GM19468 (cell line): ENCODE results near the gene PIGQ.

Source experiments
- ATAC-seq: cut with Tn5 transposase; IDR thresholded peaks from one replicate; pipeline ENCODE4 v1.9.1; 2021; ENCODE audit warnings: mild to moderate bottlenecking, moderate library complexity, moderate number of reproducible peaks; ENCODE audit not compliant: unreplicated experiment; ENCODE audit errors: extremely low read depth

Gene PIGQ

DNA sequence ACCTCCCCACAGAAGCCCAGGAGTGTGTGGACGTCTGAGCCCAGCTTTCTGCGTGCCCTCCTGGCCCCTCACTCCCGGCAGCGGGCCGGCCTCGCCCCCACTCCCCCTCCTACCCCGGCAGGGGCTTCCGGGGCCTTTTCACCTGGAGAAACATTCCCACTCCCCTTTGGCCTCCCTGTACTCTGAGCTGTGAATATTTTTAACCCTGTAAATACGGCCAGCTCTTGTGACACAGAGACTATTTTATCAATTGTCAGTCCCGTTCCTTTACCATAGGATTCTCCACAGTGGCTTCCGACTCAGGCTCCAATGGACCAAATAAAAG is 15.5 kb upstream of the PIGQ start:
- ATAC-seq, result no peak

DNA sequence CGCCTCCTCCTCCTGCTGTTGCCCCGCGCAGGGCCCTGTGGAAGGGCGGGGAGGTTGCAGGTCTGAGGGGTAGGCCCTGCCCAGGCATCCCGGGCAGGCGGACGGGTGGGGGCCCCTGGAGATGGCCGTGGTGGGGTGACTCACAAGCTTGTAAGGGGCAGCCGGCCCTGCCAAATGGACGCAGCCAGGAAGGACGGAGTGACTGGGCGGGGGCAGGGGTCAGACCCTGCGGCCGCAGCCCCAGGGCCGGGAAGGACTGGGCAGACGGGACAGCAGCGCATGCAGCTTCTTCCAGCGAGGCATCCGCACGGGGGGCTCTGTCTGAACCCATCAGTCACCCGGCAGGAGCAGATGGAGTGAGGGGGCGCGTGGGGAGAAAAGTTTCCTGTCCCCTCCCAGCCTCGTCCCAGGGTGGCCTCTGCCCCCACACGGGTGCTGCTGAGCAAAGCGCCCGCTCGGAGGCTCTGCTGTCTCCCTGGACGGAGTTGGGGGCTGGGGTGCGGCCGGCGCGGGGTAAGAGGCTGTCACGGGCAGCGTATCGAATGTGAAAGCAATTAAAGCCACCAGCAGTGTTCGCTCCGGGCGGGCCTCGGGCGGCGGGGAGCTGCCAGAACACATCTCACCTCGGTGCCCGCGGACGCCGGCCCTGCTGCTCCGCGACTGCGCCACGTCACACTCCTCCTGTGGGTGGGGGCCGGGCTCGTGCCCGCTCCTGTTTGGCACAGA is 15.0 kb upstream of the PIGQ start:
- no peak for ATAC-seq

DNA sequence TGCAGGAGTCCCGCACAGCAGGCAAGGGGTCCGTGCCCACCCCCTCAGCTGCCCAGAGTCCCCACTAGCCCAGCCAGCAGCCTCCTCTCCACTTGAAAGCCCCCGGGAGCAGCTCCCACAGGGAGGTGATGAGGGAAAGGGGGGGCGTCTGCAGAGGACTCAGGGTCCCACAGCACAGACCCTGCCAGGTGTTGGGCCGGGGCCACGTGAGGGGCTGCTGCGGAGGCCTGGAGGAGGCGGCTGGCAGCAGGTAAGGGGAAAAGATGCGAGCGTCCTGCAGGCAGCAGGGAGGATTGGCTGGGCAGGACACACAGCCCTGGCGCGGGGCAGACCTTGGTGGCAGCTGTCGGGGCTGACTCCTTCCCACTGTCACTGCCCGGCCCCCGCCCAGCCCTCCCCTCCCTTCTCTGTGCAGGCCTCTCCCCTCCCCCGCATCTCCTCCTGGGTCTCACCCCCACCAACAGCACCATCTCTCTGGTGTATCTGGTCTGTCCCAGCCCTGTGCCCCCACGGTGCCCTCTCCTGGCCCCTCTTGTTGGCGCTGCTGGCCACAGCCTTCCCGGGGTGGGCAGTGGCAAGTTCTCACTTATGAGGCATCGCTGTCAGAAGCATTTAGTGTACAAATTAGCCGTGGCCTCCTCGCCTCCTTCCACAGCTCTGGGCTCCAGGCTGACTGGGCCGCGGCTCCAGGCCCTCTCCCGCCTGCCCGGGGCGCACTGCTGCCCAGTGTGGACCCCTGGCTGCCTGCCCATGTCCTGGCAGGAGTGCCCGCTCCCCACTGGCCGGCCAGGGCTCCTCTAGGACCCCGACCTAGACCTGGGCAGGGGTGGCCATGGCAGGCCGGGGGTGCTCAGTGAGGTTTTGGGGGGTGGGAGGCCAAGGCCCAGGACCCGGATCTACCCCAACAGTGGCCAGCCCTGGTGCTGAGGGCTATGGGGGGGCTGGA is 14.0 kb upstream of the PIGQ start:
- no peak for ATAC-seq

DNA sequence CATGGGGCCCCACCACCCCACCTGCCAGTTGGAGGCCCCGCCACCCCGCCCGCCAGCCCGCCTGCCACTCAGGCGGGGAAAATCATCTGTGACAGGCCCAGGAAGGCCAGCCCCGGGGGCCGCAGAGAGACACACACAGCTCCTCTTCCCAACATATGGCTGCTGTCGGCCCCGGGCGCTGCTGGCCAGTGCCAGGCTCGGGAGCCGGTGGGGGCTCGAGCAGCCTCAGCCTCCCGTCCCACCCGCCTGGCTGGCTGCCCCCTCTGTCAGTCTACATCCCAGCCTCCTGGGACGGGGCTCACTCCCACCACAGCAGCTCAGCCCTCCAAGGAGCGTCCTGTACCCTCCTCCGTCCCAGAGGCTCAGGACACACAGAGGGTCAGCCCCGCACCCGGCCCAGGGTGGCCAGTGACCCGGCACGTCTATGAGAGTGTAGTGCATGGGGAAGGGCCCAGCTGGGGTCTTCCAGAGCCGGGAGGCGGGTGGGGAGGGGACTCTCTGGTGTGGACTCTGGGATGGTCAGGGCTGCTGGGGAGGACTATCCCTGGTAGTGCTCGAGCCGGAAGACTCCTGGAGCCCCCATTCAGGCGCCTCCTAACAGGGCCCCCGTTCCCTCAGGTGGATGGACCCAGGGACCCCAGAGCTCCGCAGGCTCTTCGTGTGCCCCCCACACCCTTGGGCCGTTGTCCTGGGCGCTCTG is 13.1 kb upstream of the PIGQ start:
- no peak for ATAC-seq

DNA sequence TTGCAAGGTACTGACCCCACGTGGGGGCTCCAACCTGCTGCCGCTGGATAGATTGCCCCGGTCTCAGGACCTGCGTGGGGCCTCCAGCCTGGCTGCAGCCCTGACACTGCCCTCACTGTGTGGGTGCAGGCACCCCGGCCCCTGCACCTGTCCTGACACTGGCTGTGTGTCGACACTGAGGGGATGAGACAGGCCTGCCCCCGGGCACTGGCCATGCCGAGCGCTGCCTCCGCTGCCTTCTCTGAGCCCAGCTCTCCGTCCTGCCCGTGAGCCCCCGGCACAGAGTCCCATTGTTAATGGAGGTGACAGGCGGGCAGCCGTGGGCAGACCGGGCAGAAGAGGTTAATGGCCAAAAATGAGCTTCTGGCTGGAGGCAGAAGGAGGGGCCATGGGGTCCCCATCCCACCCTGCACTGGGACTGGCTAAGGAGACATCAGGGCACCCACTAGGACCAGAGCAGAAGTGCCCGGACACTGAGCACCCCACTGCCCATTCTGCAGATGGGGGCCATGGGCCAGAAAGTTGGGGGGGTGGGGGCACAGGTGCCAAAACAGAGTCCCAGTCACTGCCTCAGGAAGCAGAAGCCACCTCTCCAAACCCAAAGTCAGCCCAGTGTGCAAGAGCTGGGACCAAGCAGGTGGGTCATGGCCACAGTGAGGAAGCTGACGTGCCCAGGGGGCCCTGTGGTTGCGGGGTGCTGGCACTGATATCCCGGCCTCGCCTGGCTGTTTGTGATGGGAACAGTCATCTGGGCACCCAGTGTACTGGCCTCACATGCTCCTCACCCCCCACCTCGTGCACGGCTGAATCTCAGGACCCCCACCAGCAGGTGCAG is 12.1 kb upstream of the PIGQ start:
- ATAC-seq, result no peak

DNA sequence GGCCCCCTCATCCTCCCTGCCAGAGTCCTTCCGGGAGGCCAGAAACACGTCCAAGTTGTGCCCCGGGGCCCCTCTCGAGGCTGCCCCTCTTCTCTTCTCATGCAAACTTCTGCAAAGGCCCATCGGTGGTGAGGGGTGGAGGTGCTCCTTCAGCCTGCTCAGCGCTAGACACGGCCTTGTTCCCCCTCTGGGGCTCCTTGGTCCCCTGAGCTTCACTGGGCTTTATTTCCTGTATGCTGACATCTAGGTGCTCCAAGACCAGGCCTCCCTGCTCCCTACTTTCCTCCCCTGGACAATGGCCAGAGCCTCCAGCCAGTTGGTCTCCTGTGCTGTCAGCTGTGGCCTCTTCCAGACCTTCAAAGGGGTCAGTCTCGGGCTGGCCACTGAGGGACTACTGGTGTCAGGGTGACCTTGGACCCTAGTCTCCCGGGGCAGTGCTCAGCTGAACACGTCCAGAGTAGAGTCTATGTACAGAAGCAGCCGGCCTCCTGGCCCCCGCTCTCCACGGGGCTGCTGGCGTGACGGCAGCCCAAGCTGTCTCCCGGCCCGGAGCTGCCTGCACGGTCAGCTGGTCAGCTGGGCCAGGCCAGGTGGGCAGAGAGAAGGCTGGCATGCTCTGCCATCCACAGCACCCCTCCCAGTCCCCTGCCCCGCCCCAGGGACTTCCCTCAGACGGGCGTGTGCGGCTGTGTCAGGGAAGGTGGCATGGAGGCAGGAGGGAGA is 11.3 kb upstream of the PIGQ start:
- ATAC-seq, result no peak

DNA sequence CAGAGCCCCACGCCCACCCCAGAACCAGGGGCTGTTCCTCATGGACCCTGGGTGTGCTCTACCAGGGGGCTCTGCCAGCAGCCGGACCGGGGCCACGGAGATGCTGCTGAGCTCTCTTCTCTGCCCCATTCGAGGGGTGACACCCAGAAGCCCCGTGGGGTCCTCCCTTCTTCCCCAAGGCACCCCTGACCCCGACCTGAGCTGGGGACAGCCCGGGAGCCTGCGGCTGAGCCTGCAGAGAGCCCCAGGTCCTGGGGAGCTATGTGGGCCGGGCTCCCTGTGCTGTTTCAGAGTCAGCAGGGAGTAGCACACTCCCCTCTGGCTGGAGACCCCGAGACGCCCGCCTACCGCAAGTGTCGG is 10.8 kb upstream of the PIGQ start:
- no peak for ATAC-seq

DNA sequence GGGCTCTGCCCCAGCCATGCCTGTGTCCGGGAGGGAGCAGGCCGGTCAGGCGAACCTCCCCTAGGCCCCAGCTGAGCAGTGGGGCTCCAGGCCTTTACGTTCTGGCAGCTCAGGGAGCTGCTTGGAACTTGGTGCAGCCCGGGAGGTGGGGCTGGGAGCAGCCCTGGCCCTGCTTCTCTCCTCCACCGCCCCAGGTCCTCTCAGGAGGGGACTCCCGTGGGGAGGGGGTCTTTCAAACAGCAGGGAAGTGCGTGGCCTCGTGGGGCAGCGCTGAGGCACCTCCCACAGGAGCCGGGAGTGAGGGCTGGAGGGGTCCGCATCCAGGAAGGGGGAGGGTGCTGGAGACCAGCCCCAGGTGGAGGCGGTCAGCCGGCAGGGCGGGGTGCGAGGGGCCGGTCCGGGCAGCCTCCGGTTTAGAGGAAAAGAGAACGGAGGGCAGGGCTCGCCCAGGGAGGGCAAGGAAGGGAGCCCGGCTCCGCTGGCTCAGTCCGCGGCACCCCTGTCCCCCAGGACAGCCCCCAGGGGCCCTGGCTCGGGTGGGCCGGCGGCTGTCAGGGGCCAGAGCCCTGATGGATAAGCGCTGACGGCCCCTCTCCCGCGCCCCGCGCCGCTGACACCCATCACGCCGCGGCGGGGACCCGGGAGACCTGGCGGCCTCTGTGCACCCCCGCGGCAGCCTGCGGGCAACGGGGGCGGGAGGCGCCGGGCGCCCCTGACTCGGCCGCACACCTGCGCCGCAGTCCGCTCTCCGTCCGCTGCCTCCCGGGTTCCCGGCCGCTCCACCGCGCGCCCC is 10.2 kb upstream of the PIGQ start:
- no peak for ATAC-seq

DNA sequence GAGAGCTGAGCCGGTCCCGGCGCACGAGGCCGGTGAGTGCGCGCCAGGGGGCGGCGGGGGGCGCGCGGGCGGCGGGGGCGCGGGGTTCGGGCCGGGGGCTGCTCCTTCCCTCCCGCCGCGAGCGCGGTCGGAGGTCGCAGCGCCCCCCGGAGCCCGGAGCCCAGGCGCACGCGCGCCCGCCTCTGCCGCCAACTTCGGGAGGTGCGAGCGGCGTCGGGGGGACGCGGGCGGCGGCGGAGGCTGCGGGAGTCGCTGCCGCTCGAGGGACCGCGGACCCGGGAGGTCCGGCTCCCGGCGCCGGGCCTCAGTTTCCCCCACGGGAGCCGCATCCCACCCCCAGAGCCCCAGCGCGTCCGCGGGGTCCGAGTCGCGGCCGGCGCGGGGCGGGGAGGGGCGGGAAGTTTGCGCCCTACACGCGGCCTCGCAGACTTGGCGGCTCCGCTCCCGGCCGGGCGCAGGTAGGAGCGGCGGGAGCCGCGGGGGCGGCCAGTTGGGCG is 9.5 kb upstream of the PIGQ start, which contains the start of gene PRR35:
PRR35 (plus strand) TSS at position 191 of the 497 bp plus-strand sequence. CDS start 2,901 bp downstream, outside the sequence.
- ATAC-seq, result no peak

DNA sequence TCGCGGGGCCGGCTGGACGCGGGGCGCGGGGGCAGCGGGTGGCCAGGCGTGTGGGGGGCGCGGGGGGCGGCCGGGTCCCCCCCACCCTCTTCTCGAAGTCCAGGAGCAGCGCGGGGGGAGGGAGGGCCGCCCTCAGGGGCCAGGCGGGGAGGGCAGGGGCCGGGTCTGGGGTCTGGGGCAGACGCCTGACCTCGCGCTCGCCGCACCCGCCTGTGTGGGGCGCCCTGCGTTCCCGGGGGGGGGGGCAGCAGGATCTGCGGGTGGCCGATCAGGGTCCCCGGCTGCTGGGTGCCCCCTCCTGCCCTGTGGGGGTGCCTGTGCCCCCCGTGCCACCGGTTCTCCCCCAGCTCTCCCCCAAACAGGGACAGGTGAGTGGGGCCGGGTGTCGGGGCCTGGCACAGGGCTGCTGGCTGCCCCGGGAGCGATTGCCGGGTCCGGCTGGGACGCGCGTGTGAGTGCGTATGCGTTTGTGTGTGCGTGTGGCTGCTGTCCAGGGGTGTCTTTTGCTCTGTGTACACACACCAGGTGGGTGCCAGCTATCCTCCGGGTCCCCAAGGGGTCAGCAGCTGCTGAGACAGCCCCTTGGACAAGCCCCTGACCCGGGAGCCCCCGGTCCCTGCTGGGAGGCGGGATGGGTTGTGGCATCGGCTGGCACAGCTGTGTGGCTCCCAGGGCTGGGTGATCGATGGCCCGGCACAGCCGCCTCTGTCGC is 8.9 kb upstream of the PIGQ start:
- ATAC-seq, result no peak

DNA sequence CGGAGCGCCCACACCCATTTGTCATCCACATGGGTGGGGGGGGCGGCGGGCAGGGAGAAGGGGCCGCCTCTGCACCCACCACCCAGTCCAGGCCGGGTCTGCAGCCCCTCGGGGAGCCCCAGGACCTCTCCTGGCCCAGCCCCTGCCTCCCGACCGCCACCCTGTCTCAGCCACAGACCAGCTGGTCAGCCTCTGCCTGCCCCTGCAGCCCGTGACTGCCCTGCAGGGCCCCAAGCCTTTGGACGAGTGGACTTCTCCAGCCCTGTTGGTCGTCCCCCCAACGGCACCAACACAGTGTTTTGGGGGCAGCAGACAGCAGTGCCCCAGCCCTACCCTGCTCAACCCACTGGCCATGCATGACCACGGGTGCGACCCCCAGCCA is 8.4 kb upstream of the PIGQ start:
- no peak for ATAC-seq

DNA sequence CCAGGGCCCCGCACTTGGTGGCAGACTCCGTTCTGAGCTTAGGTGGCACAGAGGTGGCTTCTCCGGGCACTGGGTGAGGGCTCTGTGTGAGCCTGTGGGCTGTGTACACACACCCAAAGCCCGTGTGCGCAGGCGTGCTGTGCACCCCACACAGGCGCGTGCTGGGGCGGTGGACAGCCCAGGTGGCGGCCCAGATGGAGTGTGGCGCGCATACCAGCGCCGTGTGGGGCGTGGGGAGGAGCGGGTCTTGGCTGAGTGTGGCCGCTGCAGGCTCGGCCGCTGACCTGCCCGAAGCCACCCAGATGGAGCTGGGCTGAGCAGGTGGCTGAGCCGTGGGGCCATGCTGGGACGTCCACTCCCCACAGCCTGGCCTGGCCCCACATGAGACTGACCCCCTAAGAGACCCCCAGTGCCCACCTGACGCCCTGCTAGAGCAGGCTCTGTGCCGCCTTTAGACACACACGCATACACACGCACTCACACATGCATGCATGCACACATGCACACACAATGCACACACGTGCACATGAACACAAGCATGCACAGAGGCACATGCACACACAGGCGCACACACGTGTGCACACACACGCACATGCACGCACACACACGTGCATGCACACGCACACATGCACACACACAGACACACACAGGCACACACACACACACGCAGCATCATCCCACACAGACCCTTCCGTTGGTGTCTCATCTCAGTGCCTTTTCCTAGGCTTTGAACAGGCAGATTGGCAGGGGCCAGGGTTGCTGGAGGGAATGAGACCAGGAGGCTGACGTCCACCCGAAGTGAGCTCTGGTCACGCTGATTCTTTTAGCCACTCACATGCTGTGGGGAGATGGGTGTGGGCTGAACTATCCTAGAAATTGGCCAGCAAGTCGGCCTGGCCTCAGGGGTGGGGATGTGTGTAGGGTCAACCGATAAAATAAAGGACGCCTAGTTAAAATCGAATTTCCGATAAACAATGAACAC is 7.5 kb upstream of the PIGQ start:
- no peak for ATAC-seq

DNA sequence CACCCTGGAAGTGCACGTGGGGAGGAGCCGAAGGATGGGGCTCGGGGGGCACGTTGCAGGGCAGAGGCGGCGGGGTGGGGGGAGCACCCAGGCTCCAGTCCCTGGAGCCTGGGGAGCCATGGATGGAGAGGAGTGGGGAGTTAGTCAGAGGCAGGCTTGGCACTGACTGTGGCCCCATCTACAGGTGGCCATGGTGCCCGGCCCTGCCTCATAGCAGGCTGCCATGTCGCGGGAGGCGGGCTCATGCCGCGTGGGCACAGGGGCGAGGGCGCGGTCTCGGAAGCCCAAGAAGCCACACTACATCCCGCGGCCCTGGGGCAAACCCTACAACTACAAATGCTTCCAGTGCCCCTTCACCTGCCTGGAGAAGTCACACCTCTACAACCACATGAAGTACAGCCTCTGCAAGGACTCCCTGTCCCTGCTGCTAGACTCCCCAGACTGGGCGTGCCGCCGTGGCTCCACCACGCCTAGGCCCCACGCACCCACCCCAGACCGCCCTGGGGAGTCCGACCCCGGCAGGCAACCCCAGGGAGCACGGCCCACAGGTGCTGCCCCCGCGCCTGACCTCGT is 6.6 kb upstream of the PIGQ start:
- ATAC-seq, result no peak

DNA sequence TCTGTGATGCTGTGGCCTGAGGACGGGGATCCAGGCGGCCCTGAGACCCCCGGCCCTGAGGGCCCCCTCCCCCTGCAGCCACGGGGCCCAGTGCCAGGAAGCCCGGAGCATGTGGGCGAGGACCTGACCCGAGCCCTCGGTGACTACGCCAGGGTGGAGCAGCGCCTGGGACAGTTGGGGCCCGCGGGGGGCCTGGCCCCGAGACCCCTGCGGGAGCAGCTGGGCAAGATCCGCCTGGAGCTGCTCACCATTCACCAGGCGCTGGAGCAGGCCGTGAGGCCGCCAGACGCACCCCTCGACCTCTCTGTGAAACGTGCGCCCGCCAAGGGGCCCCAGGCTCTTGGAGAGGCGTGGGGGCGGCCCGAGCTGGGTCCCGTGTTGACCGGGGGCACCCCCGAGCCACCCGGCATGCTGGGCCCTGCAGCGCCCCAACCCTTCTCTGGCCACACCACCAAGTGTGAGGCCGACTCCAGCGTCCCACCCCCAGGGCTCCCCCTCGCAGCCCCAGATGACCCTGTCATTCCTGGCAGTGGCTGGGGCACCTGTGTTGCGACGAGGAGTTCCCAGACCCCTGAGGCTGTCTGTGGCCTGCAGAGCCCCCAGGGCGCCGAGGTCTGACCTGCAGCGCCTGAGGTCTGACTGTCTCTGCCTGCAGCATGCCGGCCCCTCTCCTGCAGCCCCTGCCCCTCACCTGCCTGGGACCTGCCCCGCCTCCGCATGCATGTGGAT is 4.9 kb upstream of the PIGQ start:
- no peak for ATAC-seq

DNA sequence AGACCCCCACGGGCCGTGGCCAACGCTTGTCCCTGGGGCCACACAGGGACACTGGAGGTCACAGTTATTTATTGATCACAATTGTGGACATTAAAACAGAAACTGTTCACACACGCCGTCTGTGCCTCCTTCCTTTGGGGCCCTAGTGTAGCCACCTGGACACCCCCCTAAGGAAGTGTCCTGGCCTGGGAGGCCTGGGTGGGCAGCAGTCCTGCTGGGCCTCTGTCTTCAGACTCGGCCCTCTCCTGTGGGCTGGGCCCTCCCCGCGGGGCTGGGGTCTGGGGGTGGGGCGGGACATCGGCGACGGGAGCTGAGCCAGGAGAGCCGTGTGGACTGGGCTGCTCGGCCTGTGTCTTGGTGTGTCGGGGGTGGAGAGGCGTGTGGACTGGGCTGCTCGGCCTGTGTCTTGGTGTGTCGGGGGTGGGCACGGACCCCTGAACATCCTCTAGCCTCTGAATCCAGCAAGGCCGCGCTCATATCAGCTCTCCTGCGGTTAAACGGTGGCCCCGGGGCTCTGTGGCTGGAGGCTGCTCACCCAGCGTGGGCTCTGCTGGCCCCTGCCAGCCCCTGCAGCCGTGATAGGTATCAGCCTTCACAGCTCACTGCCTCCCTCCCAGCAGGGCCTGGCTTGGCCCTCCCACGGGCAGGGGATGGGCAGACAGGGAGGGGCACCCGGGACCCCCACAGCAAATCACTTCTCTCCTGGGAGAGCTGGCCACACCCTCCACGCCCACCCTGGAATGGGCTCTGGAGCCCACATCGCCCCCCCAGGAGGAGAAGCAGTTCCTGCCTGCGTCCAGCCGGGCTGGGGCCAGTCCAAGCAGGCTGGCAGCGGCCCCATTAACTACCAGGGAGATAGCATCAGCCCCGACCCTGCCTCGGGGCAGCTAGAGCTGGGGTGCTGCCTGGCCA is 4.1 kb upstream of the PIGQ start:
- ATAC-seq, result no peak
